HG02588 (cell line): ENCODE measurements around the gene HLA-DOB.

Experiments
- ATAC-seq: cut with Tn5 transposase; IDR thresholded peaks from one replicate; pipeline ENCODE4 v1.9.1; 2021; ENCODE audit warnings: mild to moderate bottlenecking, moderate library complexity; ENCODE audit not compliant: unreplicated experiment

The HLA-DOB gene

DNA sequence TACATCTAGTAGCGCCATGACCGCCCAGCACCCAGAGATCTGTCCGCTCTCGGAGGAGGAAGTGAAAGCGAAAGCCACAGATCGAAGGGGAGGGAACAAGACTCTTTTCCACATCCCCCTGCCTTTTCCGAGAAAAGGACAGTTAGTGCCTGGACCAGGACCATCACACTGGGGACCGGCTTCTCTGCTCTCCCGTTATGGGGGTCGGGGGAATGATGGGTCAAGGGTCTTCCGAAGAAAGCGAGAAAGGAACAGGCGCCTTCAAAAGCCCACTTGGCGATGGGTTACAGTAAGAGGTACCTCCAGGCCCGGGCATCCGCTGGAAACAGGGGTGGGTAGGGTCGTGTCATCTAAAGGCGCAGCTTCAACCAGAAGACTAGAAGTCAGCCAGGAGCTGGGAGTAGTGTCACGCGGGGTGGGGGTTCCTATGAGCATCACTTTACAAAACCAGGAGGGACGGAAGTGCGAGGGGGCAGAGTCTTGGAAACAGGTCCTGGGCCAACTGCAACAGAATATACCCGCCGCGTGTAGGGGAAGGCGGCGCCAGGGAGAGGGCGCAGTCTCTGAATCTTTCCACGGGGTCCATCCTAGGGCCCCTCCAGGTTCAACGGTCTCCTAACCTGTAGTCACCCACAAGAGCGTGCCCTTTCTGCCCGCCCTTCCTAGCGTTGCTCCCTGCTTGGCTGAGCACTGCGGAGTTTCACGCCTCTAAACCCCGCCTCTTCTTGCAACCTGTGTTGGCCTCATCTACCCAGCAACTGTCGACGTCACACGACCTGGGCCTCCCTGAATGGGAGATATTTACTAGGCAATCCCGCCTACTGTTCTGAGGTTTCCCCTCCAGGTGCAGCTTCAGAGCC lies 27.4 kb upstream of the HLA-DOB start, which contains the start of gene PSMB8:
Gene PSMB8, minus strand, starts transcription at position 69 of the 860 bp plus-strand sequence. Its CDS starts 51 bp downstream, at position 18.
- ATAC-seq: peak; percentile 59

DNA sequence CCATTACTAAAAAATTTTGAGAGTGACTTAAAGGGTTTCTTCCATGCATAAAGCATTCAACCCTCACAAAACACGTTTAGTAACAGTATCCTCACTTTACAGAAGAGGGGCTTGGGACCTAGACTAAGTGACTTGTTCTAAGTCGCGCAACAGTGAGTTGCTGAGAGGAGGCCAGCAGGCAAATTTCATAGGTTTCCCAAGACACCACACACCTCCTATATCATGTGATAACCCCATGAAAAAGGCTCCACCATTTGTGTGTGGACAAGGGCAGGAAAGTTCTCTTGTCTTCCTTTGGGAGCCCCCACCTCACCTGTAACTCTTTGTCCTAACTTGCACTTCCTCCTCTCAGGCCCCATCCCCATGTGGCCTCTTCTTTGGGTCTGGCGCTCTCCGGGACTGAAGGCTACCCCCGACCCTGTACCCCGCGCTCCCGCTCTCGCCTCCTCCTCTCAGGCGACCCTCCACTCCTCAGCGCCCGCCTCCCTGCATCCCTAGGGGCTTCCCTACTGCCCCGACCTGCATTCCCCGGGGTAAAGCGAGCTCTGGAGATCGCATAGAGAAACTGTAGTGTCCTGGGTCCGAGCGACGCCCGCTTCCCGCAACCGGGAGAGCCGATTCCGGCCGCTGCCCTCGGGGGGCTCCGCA lies 26.7 kb upstream of the HLA-DOB start:
- ATAC-seq: no peak

DNA sequence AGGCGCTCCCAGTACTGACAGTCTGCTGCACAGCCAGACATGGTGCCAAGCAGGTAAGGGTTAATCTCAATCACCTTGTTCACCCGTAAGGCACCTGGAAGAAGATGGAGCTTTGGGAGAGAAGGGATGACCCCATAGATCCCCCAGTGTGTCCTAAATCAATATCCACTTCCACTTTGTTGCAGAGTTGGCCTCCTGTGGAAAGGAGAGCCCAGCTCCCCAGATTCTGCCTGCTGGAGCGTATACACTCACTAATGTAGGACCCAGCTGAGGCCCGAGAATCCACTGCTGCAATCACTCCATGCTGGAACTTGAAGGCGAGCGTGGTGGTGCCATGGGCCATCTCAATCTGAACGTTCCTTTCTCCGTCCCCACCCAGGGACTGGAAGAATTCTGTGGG lies 25.9 kb upstream of the HLA-DOB start:
- ATAC-seq: no peak

DNA sequence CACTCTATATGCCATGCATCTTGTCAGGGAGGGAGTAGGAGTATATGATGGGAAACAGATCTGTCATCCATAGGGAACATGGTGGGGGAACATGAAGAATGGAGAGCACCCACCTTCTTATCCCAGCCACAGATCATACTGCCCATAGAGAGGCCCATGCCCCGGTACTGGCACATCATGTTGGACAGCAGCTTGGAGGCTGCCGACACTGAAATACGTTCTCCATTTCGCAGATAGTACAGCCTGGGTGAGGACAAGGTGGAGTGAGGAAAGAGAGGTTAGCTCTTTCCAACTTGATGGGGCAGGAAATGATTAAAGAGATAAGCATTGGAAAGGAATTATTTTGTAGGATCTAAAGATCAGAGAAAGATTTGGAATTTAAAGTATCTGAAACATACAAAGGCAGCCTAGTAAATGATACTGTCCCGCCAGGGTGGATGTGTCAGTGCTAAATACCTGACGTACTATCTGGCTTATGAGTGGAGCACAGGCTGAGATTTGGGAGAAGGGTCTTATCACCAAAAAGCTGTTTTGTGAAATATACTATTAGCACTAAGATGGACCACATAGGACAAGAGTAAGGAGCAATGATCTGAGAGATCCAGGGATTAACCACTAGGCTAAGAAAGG lies 25.3 kb upstream of the HLA-DOB start:
- ATAC-seq: no peak

DNA sequence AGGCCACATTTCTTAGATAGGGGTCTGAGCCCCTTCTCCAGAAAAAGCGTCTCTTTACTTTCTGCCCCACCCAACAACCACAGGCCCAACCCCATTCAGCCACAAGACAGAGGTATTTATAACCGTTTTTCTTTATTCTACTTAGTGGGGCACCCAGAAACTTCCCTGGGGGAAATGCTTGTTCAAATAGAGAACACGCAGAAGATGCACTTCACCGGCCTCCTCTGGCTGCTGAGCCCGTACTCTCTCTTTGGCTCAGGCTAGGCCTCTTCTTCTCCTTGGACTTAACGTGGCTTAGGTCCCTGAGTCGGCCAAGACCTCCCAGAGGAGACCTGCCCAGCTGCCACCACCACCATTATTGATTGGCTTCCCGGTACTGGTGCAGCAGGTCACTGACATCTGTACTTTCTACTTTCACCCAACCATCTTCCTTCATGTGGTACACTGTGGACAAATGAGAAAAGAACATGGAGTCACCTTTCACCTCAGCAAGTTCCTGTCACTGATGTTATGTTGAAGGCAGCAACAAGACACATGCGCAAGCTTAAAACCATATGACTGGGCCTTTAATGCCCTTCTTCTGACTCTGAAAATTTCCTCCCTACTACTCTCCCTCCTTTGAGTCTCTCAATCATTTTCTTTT lies 23.9 kb upstream of the HLA-DOB start:
- no peak for ATAC-seq

DNA sequence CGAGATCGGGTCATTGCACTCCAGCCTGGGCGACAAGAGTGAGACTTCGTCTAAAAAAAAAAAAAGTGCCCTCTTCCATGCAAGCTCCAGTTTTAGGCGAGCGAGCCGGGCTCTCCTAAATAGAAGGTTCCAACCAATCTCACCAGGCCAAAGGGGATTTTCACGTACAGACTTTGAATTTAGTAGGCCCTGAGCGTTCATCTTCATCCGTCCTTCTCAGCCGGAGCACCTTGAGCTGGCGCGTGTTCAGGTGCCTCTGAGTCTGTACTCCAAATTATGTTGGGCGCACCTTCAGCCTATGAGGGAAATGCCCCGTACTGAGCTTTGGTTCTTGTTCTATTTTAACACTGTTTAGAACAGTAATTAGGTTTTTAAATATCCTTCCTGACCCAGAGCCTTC lies 22.6 kb upstream of the HLA-DOB start:
- ATAC-seq: no peak

DNA sequence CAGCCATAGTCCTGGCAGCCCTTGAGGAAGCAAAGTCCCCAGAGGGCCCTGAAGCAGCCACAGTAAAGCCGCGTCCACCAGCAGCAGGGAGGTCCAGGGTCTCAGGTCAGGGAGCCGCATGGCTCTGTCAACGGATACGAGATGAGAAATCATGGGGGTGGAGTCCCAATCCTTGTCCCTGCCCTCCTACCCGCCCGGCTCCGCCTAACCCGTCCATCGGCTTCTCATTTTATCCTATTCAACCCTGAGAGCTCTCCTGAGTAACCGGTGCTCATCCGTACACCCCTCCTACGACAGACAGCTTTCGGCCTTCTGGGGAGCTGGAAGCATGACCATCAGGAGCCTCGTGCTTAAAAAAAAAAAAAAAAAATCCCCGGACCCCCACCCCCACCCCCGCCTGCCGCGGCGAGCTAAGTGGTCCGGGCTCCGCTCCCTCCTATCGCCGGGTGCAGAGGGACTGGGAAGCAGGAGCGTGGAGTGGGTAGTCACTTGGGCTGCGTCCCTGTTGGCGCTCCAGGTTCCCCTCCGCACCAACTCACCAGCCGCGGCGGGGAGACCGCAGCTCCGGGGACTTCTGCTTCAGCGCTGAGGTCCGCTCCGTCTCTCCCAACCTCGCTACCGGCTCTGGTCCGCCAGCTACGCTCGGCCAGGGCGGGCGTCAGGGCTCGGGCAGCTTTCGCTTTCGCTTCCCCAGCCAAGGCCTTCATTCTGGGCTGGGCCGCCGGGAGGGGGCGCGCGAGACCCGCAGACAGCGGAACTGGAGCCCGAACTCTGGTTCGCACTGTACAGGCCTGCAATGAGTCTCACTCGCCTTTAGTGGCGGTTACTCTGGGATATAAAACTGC lies 21.5 kb upstream of the HLA-DOB start, which contains the start of gene TAP2:
Gene TAP2, minus strand, starts transcription at position 626 of the 845 bp plus-strand sequence. Its CDS starts 506 bp downstream, at position 120.
- peak; percentile 68 for ATAC-seq

DNA sequence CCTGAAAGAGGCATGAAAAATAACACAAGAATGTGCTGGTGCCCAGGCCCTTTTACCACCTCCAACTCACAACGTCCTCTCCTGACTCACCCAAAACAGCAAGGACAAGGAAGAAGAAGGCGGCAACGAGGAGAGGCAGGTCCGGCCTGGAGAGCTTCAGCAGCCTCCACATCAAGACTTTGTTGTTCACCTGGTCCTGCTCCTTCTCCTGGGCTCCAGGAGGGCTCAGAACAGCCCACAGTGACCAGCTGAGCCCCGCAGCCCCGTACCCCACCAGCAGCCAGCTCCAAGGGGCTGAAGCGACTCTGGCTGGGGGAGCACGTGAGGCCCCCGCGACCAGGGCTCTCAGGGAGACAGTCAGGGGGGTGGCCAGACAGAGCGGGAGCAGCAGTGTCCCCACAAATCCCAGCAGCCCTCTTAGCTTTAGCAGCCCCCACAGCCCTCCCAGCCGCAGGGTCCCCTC lies 20.9 kb upstream of the HLA-DOB start:
- no peak for ATAC-seq

DNA sequence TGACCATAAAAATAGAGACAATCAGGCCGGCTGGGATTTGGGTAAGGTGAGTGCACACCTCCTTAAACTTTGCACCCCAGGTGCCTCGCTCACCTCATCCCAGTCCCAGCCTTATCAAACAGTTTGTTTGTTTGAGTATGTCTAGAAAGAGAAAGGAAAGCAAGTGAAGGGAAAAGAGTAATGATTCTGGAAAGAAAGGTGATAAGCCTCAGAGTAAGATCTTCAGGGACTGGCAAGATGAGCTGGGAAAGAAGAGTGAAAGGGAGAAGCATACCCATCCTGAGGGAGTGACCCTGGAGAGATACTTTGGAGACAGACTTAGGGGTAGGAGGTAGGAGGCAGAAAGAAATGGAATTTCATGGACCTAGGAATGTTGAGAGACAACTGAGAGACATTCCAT lies 20.1 kb upstream of the HLA-DOB start:
- ATAC-seq: no peak

DNA sequence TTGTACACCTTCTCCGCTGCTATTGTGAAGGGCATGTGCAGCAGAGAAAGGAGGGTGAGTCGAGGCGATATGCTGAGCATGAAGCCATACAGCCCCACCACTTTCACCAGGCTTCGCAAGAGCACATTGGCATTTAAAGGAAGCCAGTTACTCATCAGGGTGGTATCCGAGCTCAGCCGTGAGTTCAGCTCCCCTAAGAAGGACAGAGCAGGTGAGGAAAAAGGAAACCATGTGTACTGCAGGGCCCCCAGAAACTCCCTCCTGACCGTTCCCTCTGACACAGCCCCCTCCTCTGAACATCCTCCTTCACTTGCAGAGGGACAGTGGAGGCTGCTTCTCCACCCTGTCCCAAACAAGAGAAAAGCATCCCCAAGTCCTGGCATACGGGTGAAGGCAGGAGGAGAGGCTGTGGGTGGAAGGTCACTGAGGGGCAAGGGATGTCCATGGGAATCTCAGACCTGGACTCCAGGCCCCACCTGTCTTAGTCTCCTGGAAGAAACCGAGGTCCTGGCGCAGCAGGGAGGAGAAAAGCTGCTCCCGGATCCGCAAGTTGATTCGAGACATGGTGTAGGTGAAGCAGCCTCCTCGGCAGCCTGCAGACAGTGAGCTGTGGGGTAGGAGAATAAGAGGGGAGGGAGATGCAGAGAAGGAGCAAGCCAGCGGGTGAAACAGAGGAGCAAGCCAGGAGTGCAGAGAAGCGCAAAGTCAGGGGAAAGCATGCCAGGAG lies 18.5 kb upstream of the HLA-DOB start:
- no peak for ATAC-seq

DNA sequence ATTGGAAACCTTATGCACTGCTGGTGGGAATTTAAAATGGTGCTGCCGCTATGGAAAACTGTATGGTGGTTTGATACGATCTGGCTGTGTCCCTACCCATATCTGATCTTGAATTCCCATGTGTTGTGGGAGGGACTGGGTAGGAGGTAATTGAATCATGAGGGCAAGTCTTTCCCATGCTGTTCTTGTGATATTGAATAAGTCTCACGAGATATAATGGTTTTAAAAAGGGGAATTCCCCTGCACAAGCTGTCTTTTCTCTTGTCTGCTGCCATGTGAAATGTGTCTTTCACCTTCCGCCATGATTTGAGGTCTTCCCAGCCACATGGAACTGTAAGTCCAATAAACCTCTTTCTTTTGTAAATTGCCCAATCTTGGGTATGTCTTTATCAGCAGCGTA lies 16.9 kb upstream of the HLA-DOB start:
- ATAC-seq: no peak

DNA sequence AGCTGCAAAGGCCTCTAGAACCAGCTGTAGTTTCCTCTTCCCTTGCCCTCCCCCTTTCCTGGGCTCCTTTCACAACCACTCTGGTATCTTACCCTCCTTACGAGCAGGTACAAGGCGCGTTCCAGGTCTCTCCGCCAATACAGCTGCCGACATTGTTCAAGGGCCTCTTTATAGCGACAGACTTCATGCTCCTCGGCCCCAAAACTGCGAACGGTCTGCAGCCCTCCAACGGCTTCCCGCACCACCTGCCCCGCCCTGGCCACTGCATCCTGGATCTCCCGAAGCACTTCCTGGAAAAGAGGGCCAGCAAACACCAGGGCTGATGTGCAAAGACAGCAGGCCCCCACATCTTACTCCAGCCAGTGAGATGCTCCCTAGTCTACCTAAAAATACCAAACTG lies 15.7 kb upstream of the HLA-DOB start:
- no peak for ATAC-seq

DNA sequence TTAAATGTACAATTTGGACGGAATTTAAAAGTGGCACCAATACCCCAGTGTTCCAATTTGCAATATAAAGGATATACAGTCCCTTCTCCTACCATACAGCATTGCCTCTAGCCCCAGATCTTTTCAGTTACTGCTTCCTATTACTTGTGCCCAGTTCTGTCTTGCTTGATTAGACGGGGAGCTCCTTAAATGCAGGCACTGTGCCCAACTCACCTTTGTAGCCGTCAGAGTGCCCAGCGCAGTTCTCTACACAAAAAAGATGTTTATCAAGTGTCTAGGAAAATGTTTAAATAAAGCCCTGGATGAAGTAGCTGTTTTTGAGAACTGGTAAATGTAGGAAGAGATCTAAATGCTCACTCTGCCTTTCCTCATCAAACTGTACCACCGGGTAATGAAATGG lies 14.1 kb upstream of the HLA-DOB start:
- no peak for ATAC-seq

DNA sequence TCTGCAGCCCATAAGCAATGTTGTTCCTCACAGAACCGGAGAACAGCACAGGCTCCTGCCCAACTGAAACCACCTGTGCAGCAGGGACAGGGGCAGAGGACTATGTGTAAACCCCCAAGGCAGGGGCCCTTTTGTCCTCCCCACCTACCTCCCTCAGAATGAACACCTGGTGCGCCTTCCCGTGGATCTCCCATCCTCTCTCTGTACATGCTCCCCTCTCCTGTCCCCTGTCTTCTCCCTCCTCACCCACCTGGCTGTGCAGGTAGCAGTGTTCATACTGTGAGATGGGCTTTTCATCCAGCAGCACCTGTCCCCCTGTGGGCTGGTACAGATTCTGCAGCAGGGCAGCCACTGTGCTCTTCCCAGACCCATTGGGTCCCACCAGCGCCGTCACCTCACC lies 13.2 kb upstream of the HLA-DOB start:
- no peak for ATAC-seq

DNA sequence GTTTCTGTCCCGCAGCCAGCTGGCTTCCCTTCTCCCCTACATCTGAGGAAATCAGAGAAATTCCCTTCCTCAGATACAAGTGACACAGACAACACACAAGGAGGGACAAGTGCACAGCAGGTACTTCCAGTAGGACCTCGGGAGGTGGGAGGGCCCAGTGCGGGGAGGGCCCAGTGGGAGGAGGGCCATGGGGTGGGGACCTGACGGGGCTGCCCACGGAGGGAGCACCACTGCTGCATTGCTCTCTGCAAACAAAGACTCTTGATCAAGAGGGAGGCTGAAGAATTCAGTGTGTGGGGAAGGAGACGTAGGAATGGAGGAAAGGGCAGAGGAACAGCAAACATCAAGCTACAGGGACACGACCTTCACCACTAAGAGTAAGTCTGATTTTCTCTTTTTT lies 12.7 kb upstream of the HLA-DOB start:
- ATAC-seq: no peak

DNA sequence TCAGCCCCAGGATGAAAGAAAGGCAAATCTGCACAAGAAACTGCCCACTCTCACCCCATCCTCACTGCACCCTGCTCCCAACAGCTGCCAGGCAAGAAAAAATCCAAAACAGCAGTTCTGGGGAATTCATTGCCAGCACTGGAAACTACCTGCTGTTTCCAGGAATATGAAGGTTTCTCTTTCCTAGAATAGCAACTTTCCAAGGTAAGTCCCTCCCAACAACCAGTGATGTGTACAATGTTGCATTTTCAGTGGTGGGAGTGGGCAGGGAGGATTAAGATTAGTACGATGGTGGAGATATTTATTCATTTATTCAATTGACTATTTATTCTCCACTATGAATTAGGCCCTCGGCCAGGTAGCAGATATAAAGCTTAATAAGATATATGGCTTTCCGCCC lies 10.2 kb upstream of the HLA-DOB start:
- no peak for ATAC-seq

DNA sequence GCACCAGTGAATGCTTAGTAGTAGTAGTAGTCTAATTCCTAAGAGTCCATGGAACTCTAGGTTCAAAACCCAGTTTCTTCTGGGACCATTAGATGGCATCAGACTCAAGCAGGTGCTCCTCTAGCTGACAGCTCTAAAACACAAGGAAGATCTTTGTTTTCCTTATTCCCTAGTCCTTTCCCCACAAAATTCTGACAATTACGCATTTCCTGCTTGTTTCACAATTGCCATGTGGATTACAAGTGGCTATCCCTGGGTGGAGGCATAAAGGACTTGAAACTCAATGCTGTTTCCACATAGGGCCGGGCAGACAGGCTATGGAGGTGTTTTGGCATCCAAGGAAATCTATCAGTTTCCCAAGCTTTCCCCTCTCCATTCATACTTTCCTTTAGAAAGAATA lies 9.2 kb upstream of the HLA-DOB start:
- no peak for ATAC-seq

DNA sequence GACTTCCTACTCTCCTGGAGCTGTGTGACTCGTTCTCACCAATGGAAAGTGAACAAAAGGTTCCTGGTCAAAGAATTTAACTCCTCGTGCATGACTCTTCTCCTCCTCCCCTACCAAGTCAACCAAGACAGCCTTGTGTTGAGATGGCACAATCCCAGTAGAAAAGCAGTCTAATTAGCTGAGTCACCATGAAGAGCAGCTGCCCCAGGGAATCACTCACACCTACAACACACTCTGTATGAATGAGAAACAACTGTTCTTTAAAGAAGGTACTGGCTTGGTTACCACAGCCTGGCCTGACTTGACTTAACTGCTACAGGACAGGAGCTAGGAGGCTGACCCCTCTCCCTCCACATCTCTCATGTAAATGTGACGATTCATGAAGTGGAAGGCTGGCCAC lies 2.9 kb upstream of the HLA-DOB start:
- no peak for ATAC-seq

DNA sequence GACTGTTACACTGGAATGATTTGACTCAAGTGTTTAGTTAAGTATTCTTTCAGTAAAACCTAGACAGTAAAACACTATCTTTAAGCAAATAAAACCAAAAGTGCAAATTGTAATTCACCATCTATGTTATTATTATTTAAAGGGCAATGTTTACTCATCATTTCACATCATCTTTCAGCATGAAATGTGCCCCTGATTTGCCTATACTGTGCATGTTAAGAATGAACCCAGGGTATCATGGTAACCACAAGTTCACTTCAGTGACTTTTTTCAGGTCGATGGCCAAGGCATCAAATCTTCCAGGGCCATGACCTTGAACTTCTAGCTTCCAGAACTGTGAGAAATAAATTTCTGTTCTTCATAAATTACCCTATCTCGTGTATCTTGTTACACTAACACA lies 2.1 kb upstream of the HLA-DOB start:
- ATAC-seq: no peak

DNA sequence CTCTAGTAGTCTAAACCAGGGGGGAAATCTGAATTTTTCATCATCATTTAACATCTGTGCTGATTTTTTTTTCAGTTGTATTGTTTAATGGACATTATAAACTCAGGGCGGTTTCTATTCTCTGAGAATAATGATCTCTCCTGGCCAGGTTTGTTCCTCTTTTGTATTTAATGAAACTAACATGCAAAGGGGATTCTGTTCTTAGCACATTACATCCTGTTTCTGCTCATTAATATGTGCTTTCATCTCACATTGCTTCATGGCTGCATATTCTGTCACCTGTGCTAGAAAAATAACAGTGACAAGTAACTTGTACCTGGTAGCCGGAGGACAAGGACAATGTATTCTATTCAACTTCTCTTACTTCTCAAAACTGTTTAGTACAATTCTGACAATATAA lies 806 bp downstream of the HLA-DOB start:
- ATAC-seq: peak; percentile 23
